GM18868 (cell line): Measurements from ENCODE around the gene THPO.
"Not testable (repeated sequence)": the region's sequence is repeated elsewhere in the genome, so short reads cannot be mapped to it uniquely, and the experiment has no call there.

ENCODE experiments used
- ATAC-seq: cut with Tn5 transposase; IDR thresholded peaks from one replicate; pipeline ENCODE4 v1.9.1; 2021; ENCODE audit warnings: mild to moderate bottlenecking, moderate library complexity; ENCODE audit not compliant: unreplicated experiment

The THPO gene

DNA sequence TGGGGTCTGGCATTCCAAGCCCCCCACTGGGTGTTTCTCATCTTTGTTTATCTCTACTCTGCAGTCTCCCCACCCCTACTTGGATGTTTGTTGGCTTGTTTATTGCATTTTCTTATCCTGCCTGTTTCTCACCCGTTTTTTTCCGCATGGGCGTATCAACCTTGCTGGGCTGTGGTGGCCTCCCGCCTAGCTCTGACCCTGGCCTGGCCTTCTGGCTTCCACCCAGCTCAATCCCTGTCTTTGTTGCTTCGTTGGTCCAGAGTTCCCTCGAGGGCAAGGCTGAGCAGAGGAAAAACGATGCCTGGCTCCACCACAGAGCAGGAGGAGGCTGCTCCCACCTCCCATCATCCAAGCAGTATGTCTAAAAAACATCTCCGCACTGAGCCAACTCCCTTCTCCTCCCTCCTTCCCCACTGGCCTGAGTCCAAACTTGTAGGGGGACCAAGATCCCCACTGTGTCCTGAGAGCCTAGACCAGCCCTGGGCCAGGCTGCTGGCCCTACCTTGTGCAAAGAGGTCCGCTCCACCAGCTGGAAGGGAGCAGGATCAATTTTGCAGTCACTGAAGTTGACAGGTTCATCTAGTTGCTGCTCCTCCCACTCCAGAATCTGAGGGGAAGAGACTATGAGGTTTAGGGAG is 26.4 kb downstream of the THPO start:
- no peak for ATAC-seq

DNA sequence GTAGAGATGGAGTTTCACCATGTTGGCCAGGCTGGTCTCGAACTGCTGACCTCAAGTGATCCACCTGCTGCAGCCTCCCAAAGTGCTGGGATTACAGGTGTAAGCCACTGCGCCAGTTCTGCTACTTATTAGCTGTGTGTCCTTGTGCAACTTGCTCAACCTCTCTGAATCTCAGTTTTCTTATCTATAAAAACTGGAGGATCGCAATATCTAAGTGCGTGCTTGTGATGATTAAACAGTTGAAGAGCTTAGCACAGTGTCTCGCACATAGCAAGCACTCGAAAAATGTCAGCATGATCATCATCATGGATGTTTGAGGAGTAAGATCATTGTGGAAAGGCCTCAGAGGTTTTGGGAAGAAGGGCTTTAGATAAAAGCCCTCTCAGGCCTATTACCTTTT is 27.4 kb downstream of the THPO start:
- ATAC-seq, result no peak

DNA sequence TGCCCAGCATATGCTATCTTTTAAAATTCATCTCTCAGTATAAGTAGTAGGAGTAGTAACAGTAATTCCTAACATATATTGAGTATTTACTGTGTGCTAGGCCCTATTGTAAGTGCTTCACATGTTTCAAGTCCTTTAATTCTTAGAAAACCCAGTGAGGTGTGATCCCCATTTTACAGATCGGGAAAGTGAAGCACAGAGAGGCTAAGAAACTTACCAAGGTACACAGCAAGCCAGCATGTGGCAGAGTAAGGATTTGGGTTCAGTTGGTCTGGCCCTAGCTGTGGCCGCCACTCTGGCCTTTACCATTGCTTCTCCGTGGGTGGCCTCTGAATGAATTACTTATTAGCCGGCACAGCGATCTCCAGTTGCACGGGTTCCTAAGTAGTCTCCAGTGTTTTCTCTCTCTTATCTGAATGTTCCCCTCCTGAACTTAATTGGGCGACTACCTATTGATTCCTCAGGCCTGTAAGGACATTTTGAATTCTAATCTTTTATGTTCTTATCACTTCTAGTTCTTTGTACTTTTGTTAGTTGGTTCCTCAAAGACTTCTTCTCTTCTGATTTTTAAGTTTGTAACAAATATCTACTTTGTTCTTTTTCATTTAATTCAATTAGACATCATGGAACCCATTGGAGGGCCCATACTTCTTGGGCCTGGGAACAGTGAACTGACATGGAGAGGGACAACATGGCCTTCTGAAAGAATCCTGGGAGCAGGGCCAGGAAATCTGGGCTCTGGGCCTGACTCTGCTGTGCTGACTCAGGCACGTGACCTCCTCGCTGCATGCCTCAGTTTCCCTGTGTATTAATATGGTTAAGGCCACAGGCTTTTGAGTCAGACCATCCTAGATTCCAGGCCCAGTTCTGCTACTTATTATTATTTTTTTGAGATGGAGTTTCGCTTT is 28.2 kb downstream of the THPO start:
- no peak for ATAC-seq

DNA sequence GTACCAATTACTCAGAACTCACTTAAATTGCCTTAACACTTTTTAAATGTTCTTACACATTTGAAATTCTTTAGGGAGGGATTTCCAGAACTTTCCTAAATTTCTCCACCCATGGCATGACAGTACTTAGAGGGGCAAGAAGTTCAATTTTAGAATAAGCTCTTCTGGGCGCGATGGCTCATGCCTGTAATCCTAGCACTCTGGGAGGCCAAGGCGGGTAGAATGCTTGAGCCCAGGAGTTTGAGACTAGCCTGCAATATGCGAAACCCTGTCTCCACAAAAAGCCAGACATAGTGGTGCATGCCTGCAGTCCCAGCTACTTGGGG is 30.0 kb downstream of the THPO start:
- ATAC-seq, result no peak

DNA sequence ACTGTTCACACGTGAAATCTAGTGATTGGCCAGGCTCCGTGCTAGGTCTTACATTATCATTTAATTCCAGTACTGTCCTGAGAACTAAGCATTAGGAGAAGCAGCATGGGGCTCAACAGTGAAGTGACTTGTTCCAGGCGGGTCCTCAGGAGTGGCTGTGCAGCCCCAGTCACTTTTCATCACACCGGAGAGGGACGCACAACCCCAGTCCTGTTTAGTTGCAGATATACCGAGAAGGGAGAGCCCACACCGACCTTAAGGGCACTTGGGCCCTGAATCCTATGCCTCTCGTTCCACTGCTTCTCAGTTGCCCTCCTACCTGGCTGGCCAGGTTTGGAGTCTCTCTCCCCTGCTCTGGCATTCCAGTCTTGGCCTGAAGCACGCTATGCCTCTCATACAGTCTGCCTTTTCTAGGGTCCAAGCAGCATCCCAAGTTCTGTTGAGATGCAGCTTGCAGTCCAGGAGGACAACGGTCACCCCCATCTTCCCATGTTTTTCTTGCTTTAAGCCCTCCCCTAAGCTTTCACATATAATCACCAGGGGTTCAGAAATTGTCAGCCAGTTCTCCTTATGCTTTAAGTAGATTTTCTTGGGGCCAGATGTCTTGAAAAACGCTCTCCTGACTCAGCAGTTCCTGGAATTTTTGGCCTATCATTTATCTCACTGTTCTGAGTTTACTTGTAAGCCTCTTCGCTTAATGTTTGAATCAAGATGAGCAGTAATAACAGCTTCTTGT is 30.5 kb downstream of the THPO start:
- no peak for ATAC-seq

DNA sequence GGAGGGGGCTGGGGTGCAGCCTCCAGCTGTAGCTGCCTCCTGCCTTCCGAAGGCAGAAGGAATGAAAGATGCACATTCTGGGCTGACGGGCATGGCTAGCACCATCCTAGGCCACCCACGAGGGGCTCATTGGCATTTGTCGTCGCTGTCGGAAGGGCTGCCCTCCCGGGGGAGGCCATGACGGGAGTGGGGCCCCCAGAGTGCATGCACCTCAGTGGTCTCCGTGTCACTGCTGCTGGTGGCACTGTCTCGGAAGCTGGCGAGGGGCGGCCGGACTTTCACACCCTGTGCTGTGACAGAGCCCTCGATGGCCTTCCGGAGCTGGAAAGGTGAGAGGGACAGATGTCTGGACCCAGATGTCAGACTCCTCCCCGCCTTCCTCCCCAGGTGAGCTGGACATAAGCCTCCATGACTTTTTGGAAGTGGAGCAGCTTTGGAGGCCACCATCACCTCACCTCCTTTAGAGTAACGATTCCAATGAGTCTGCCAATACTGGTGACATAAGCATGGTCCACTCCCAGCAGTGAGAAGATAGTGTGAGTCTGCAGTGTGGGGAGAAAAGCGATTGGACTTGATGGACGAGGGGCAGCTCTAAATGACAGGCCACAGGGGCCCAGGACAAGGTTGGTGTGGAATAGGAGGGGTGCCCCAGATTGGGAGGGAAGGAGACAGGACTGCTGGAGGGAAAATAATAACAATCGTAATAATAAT is 31.4 kb downstream of the THPO start:
- no peak for ATAC-seq

DNA sequence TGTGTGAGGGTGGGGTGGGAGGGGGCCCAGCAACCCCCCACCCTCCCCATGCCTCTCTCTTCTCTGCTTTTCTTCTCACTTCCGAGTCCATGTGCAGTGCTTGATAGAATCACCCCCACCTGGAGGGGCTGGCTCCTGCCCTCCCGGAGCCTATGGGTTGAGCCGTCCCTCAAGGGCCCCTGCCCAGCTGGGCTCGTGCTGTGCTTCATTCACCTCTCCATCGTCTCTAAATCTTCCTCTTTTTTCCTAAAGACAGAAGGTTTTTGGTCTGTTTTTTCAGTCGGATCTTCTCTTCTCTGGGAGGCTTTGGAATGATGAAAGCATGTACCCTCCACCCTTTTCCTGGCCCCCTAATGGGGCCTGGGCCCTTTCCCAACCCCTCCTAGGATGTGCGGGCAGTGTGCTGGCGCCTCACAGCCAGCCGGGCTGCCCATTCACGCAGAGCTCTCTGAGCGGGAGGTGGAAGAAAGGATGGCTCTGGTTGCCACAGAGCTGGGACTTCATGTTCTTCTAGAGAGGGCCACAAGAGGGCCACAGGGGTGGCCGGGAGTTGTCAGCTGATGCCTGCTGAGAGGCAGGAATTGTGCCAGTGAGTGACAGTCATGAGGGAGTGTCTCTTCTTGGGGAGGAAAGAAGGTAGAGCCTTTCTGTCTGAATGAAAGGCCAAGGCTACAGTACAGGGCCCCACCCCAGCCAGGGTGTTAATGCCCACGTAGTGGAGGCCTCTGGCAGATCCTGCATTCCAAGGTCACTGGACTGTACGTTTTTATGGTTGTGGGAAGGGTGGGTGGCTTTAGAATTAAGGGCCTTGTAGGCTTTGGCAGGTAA is 32.5 kb downstream of the THPO start:
- ATAC-seq, result peak; percentile 68

DNA sequence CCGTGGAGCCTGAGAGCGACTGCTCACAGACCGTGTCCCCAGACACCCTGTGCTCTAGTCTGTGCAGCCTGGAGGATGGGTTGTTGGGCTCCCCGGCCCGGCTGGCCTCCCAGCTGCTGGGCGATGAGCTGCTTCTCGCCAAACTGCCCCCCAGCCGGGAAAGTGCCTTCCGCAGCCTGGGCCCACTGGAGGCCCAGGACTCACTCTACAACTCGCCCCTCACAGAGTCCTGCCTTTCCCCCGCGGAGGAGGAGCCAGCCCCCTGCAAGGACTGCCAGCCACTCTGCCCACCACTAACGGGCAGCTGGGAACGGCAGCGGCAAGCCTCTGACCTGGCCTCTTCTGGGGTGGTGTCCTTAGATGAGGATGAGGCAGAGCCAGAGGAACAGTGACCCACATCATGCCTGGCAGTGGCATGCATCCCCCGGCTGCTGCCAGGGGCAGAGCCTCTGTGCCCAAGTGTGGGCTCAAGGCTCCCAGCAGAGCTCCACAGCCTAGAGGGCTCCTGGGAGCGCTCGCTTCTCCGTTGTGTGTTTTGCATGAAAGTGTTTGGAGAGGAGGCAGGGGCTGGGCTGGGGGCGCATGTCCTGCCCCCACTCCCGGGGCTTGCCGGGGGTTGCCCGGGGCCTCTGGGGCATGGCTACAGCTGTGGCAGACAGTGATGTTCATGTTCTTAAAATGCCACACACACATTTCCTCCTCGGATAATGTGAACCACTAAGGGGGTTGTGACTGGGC is 33.3 kb downstream of the THPO start:
- no peak for ATAC-seq

DNA sequence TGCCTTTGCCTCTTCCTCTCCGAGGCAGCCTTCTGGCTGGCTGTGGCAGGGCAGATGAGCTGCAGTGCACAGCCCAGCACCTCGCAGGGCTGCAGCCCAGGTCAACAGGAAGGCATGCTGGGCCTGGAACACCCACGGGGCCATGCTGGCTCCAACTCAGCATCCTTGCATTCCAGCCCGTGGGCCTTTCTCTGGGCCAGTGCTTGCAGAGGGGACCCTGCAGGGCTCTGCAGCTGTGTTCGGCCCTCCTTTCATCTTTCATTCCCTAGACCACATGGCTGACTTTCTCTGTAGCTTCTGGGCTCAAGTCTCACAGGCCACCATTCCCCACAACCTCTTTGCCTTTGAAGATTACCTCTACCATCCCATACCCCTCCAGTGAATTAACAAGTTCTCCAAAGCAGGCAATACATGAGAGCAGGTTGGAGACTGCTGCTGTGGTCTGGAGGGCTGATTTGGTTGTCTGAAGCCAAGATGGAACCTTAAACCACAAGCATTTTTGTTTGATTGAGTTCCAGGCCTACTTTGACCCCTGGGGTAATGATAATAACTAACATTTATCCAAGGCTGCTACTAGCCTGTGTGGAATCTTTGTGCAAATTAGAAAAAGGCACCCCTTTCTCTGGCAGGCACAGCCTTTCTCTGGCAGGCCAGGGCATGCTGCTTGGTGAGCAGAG is 34.7 kb downstream of the THPO start:
- no peak for ATAC-seq

DNA sequence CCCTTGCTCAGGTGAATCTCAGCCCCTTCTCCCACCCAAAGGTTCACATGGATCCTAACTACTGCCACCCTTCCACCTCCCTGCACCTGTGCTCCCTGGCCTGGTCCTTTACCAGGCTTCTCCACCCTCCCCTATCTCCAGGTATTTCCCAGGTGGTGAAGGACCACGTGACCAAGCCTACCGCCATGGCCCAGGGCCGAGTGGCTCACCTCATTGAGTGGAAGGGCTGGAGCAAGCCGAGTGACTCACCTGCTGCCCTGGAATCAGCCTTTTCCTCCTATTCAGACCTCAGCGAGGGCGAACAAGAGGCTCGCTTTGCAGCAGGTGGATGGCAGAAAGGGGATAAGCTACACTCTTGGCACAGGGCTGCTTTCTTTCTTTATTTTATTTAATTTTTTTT is 36.1 kb downstream of the THPO start:
- ATAC-seq, result no peak

DNA sequence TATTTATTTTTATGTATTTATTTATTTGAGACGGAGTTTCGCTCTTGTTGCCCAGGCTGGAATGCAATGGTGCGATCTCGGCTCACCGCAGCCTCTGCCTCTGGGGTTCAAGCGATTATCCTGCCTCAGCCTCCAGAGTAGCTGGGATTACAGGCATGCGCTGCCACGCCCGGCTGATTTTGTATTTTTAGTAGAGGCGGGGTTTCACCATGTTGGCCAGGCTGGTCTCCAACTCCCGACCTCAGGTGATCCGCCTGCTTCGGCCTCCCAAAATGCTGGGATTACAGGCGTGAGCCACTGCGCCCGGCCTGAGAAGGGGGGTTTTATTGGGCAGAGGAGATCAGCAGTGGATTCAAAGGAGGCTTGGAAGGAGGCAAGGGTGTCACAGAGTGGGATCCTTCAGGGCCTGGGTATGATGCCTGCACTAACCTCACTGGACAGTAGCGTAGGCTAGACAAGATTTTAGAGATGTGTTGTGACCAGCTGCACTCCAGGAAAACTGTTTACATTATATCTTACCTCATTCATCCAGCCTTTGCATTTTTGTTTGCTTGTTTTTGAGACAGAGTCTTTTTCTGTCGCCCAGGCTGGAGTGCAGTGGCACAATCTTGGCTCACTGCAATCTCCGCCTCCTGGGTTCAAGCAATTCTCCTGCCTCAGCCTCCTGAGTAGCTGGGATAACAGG is 38.4 kb downstream of the THPO start:
- ATAC-seq, result not testable (repeated sequence)

DNA sequence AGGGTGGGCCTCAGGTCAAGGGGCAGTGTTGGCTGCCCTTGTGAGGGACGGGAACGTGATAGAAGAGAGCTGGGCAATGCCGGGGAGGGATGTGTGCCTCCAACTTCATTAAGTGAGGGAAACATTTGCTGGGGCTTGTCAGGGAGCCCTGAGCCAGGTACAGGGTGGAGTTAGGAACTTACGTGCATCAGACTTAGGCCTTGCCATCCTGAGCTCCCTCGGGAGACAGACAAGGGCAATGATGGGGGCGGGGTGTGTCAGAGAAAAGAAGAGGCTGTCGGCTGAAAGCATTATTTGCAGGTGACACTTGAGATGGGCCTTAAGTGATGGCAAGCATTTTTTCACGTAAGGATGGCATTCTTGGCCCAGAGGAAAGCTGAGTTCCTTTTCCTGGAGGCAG is 39.0 kb downstream of the THPO start:
- ATAC-seq, result no peak

DNA sequence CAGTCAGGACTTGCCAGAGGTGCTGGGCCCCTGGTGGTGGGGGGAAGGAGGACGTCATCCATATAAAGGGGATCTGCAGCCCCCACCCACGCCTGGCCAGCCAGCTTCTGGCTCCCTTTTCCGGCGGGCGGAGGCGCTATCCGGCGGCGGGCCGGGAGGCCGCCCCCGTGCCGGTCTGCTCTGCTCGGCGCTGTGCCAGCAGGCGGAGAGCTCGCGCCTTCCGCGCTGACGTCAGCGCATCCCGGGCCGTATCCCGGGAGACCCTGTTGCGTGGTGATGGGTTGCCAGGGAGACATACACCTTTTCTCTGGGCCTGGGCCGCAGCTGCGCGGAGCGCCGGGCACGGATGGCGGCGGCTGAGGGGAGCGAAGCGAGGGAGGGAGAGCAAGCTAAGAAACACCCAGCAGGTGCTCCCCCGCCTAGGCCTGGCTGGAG is 39.5 kb downstream of the THPO start:
- ATAC-seq, result no peak

DNA sequence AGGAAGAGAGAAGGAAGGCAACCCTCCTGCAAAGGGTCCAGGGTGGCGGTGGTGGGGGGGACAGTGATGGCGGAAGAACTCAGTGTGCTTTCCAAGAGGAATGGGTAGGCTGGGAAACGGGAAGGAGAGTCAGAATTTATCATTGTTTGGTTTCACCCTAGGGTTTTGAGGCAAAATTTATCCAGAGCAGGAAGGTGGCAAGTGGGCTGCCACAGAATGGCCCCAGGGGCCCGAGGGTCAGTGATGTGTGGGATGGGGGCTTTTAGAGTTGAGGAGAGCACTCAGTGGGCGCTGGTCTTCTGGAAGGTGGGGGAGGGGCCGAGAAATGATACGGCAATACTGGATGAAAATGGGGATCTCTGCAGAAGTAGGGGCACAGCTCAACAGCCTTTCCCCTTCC is 40.0 kb downstream of the THPO start:
- ATAC-seq, result no peak

DNA sequence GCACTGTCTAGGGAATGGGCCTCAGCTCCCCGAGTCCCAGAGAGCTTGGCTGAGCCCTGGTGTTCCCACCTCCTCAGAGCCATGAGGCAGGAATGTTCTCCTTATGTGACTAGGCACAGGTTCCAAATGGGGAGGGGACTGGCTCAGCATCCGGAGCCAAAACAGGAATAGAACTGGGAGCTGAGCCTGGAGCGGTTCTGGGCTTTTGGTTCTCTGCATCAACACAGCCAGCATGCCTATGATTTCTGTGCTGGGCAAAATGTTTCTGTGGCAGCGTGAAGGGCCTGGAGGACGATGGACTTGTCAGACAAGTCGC is 40.6 kb downstream of the THPO start, which contains the start of gene FAM131A:
FAM131A (plus strand) TSS at position 202 of the 316 bp plus-strand sequence; CDS start at position 233, 31 bp downstream.
- no peak for ATAC-seq

DNA sequence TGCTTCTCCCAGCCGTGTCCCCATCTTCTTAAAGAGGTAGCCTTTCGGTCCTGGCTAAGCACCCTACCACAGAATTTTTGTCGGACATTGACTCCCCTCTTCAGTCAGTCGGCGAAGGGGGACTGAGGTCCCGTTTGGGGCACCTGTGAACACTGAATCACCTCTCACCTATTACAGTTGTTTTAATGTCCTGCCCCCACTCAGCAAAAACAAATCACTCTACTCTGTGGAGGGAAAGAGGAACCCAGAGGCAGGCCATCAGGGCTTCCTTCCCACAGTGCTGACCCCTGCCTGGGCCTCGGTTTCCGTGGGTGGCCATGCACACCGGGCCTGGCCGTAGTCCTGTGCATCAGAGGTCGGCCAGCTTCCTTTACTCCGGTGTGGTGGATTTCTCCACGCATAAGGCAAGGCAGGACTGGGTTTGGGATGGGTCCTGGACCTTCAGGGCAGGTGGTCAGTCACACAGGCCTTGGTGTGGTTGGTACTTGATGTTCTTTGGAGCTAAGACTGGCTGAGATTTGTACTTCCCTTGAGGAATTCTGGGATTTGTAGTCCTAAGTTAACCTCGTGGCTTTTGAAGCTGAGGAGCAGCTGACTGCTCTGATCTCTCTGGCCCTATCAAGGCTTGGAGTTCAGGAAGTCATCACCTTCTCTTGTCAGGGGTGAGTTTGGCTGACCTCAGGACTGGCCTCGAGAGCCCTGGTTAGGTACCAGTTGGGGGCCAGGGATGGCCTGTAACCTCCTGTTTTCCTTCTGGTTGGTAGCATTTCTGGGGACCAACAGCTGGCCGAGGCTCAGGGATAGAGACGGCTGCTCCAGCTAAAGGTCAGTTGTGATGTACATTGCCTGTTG is 41.2 kb downstream of the THPO start:
- no peak for ATAC-seq

DNA sequence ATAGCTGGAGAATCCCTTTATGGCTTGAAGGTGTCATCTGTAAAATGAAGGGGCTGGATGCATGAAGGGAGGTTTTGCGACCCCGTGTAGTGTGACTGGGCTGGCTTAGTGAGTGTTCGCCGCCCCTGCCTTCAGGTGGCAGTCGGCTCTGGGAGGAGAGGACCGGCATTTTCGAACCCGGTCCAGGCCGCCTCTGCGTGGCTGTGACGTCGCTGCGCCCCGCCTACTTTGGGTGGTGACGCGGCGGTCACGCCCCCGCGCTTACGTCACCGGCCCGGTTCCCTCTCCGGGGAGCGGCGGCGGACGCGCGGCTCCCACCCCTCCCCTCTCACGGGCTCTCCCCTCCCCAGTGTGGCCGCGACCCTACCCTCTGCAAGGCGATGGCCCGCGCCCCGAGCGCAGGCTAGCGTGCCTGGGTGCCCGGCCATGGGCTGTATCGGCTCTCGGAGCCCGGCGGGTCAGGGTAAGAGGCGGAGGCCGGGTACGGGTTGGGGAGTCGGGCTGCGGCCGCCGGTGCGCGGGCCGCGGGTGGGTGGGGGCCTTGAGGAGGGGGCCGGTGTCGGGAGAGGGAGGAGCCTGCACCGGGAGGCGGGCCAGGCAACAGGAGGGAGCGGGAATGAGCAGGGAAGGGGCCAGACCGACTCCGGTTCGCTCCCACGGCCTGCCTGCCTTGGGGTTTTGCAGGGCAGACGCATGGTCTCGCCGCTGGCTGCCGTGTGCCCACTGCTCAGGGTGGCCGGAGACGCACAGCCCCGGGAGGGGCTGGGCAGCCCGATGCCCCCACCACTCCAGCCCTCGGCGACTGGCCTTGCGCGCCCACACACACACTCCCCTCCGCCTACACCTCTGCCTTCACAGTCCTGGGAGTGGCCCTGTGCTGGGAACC is 42.1 kb downstream of the THPO start:
- peak; percentile 78 for ATAC-seq
